Measurements from ENCODE around the gene ZNF816.

DNA sequence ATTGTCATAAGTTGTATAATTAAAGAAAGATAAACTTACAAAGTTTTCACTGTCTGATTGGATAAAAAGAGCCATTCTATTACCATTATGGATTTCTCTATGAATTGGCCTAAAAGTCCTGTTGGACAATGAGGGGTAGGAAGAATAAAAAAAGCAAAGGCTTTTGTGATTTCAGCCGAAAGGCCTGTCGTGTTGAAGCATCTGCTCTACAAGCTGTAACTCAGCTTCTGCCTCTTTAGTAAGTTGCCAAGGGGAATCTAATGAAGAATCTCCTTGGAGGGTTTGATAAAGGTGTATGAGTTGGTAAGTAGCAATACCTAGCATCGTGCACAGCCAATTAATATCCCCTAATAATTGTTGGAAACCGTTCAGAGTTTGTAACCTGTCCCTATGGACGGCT is 25.8 kb upstream of the ZNF816 start:
- TF ChIP-seq, protein P1, sequence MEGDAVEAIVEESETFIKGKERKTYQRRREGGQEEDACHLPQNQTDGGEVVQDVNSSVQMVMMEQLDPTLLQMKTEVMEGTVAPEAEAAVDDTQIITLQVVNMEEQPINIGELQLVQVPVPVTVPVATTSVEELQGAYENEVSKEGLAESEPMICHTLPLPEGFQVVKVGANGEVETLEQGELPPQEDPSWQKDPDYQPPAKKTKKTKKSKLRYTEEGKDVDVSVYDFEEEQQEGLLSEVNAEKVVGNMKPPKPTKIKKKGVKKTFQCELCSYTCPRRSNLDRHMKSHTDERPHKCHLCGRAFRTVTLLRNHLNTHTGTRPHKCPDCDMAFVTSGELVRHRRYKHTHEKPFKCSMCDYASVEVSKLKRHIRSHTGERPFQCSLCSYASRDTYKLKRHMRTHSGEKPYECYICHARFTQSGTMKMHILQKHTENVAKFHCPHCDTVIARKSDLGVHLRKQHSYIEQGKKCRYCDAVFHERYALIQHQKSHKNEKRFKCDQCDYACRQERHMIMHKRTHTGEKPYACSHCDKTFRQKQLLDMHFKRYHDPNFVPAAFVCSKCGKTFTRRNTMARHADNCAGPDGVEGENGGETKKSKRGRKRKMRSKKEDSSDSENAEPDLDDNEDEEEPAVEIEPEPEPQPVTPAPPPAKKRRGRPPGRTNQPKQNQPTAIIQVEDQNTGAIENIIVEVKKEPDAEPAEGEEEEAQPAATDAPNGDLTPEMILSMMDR (IDR thresholded peaks at IDR 0.05) = no peak
- TF ChIP-seq ZNF281 (CRISPR knock-in tag; IDR thresholded peaks at IDR 0.05) = no peak
- TF ChIP-seq SMAD4 (CRISPR knock-in tag; IDR thresholded peaks at IDR 0.05) = no peak
- TF ChIP-seq, protein P2, sequence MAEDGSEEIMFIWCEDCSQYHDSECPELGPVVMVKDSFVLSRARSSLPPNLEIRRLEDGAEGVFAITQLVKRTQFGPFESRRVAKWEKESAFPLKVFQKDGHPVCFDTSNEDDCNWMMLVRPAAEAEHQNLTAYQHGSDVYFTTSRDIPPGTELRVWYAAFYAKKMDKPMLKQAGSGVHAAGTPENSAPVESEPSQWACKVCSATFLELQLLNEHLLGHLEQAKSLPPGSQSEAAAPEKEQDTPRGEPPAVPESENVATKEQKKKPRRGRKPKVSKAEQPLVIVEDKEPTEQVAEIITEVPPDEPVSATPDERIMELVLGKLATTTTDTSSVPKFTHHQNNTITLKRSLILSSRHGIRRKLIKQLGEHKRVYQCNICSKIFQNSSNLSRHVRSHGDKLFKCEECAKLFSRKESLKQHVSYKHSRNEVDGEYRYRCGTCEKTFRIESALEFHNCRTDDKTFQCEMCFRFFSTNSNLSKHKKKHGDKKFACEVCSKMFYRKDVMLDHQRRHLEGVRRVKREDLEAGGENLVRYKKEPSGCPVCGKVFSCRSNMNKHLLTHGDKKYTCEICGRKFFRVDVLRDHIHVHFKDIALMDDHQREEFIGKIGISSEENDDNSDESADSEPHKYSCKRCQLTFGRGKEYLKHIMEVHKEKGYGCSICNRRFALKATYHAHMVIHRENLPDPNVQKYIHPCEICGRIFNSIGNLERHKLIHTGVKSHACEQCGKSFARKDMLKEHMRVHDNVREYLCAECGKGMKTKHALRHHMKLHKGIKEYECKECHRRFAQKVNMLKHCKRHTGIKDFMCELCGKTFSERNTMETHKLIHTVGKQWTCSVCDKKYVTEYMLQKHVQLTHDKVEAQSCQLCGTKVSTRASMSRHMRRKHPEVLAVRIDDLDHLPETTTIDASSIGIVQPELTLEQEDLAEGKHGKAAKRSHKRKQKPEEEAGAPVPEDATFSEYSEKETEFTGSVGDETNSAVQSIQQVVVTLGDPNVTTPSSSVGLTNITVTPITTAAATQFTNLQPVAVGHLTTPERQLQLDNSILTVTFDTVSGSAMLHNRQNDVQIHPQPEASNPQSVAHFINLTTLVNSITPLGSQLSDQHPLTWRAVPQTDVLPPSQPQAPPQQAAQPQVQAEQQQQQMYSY (CRISPR knock-in tag; IDR thresholded peaks at IDR 0.05) = no peak
- TF ChIP-seq SP1 (CRISPR knock-in tag; conservative IDR thresholded peaks at IDR 0.05) = no peak
- TF ChIP-seq, protein P3, sequence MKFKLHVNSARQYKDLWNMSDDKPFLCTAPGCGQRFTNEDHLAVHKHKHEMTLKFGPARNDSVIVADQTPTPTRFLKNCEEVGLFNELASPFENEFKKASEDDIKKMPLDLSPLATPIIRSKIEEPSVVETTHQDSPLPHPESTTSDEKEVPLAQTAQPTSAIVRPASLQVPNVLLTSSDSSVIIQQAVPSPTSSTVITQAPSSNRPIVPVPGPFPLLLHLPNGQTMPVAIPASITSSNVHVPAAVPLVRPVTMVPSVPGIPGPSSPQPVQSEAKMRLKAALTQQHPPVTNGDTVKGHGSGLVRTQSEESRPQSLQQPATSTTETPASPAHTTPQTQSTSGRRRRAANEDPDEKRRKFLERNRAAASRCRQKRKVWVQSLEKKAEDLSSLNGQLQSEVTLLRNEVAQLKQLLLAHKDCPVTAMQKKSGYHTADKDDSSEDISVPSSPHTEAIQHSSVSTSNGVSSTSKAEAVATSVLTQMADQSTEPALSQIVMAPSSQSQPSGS (CRISPR knock-in tag; IDR thresholded peaks at IDR 0.05; ENCODE audit: borderline replicate concordance, low read depth) = no peak
- TF ChIP-seq ZNF263 (CRISPR knock-in tag; IDR thresholded peaks at IDR 0.05; ENCODE audit: low read depth) = no peak
- no peak for TF ChIP-seq ZNF121 (CRISPR knock-in tag; IDR thresholded peaks at IDR 0.05)
- TF ChIP-seq, protein P4, sequence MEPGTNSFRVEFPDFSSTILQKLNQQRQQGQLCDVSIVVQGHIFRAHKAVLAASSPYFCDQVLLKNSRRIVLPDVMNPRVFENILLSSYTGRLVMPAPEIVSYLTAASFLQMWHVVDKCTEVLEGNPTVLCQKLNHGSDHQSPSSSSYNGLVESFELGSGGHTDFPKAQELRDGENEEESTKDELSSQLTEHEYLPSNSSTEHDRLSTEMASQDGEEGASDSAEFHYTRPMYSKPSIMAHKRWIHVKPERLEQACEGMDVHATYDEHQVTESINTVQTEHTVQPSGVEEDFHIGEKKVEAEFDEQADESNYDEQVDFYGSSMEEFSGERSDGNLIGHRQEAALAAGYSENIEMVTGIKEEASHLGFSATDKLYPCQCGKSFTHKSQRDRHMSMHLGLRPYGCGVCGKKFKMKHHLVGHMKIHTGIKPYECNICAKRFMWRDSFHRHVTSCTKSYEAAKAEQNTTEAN (CRISPR knock-in tag; IDR thresholded peaks at IDR 0.05) = no peak
- TF ChIP-seq NR1H2 (CRISPR knock-in tag; IDR thresholded peaks at IDR 0.05) = no peak
- no peak for TF ChIP-seq USF2 (CRISPR knock-in tag; IDR thresholded peaks at IDR 0.05)
- TF ChIP-seq CBFB (CRISPR knock-in tag; IDR thresholded peaks at IDR 0.05; ENCODE audit: low read depth) = no peak

Data from WTC11 (cell line).